OCI-LY7 (cell line): ENCODE data around the gene EEF1AKMT3.

ENCODE experiments used
- EZH2phosphoT487 ChIP-seq: fragments of 200-600 bp; sonication (generic); IDR thresholded peaks from 2 replicates; pipeline ENCODE4 v1.6.1; 2018; ENCODE audit warnings: low read depth, borderline replicate concordance, mild to moderate bottlenecking, mixed run types, antibody characterized with exemption, low read length, moderate library complexity, mixed read lengths
- TF ChIP-seq, protein P1 (sequence below): fragments of 200-600 bp; sonication (generic); conservative IDR thresholded peaks from 2 replicates; pipeline ENCODE4 v1.5.1; 2014; ENCODE audit warnings: mild to moderate bottlenecking, antibody characterized with exemption, low read length, moderate library complexity, mixed read lengths

DNA sequence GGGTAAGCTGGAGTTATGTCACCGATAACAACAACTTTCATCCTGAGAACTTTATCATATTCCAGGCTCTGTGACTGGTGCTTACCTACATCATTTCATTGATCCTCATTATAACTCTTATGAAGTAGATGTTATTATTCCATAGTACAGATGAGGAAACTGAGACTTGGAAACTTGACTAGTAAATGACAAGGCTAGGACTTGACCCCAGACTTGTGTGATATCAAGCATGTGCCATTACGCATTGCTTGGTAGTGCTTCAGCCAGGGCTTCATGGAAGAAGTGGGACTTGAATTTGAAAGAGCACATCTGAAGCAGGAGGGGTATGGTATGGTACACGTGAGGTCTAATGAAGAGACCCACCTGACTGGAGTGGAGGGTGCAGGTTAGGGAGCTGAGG is 34.3 kb downstream of the EEF1AKMT3 start:
- TF ChIP-seq, protein P1, sequence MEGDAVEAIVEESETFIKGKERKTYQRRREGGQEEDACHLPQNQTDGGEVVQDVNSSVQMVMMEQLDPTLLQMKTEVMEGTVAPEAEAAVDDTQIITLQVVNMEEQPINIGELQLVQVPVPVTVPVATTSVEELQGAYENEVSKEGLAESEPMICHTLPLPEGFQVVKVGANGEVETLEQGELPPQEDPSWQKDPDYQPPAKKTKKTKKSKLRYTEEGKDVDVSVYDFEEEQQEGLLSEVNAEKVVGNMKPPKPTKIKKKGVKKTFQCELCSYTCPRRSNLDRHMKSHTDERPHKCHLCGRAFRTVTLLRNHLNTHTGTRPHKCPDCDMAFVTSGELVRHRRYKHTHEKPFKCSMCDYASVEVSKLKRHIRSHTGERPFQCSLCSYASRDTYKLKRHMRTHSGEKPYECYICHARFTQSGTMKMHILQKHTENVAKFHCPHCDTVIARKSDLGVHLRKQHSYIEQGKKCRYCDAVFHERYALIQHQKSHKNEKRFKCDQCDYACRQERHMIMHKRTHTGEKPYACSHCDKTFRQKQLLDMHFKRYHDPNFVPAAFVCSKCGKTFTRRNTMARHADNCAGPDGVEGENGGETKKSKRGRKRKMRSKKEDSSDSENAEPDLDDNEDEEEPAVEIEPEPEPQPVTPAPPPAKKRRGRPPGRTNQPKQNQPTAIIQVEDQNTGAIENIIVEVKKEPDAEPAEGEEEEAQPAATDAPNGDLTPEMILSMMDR: no peak
- TF ChIP-seq EZH2phosphoT487: no peak
